HepG2 (cell line): ENCODE data around the gene ALDH18A1. TPM values are rescaled to one million over a fixed set of nuclear protein-coding genes. Genes with fewer than 3 reads are reported as not detected.
A peak's percentile ranks its signal among the peaks of the same experiment; 100 is the strongest.

Experiments used
- CHD4 ChIP-seq: fragments of 200-600 bp; sonication (generic); IDR thresholded peaks from 2 replicates; pipeline ENCODE4 v1.7.0; 2017; ENCODE audit warnings: mild to moderate bottlenecking, low read length, borderline replicate concordance
- EP300 ChIP-seq, 3 experiments: sonication (generic) in 1 of 3; formaldehyde crosslinking in 1 of 3; IDR thresholded peaks; 2 replicates each; pipeline versions ENCODE4 v1.5.1 to v1.6.1; 2011 to 2020; ENCODE audit warnings: low read depth in 2 of 3, low read length in 2 of 3, borderline replicate concordance in 1 of 3, improper control_type of control experiment in 1 of 3, mild to moderate bottlenecking in 1 of 3, missing genetic modification reagents in 1 of 3, moderate library complexity in 1 of 3
- ETV5 ChIP-seq: IDR thresholded peaks from 2 replicates; pipeline ENCODE4 v1.6.1; 2018; ENCODE audit warnings: missing biosample characterization, missing genetic modification reagents, inconsistent platforms, borderline replicate concordance
- GABPA ChIP-seq, 2 experiments: IDR thresholded peaks; 2 replicates each; pipeline ENCODE4 v1.6.1; 2011 to 2016; ENCODE audit warnings: low read depth in 2 of 2, low read length in 1 of 2, missing biosample characterization in 1 of 2, missing genetic modification characterization in 1 of 2
- MBD4 ChIP-seq: IDR thresholded peaks from 2 replicates; pipeline ENCODE4 v1.6.1; 2012; ENCODE audit warnings: low read length, inconsistent platforms, borderline replicate concordance
- MXI1 ChIP-seq: IDR thresholded peaks from 3 replicates; pipeline ENCODE4 v1.6.1; 2012; ENCODE audit warnings: low read depth, low read length, inconsistent platforms, borderline replicate concordance
- NCOR1 ChIP-seq: fragments of 200-600 bp; sonication (generic); IDR thresholded peaks from 2 replicates; pipeline ENCODE4 v1.7.0; 2017; ENCODE audit warnings: antibody characterized with exemption, low read length, borderline replicate concordance
- NFKBIZ ChIP-seq: IDR thresholded peaks from 2 replicates; pipeline ENCODE4 v1.6.1; 2018; ENCODE audit warnings: missing genetic modification reagents, missing compliant biosample characterization
- NFYB ChIP-seq: sonication (generic); formaldehyde crosslinking; IDR thresholded peaks from 2 replicates; pipeline ENCODE4 v1.4.0; 2020; ENCODE audit warnings: missing genetic modification reagents
- NR2F2 ChIP-seq: IDR thresholded peaks from 2 replicates; pipeline ENCODE4 v1.6.1; 2012; ENCODE audit warnings: low read depth, inconsistent platforms, borderline replicate concordance
- PAWR ChIP-seq: sonication (generic); formaldehyde crosslinking; IDR thresholded peaks from 2 replicates; pipeline ENCODE4 v1.4.0; 2020; ENCODE audit warnings: missing genetic modification reagents, mild to moderate bottlenecking, borderline replicate concordance
- RXRA ChIP-seq: sonication (generic); formaldehyde crosslinking; IDR thresholded peaks from 2 replicates; pipeline ENCODE4 v1.5.1; 2020; ENCODE audit warnings: missing genetic modification reagents
- SIX1 ChIP-seq: sonication (generic); formaldehyde crosslinking; IDR thresholded peaks from 2 replicates; pipeline ENCODE4 v1.4.0; 2020; ENCODE audit warnings: missing genetic modification reagents, borderline replicate concordance
- ZFP36 ChIP-seq: fragments of 150-350 bp; IDR thresholded peaks from 2 replicates; pipeline ENCODE4 v1.6.1; 2018; ENCODE audit warnings: borderline replicate concordance, low read length, low read depth; ENCODE audit not compliant: partially characterized antibody
- ZNF569 ChIP-seq: sonication (generic); formaldehyde crosslinking; IDR thresholded peaks from 2 replicates; pipeline ENCODE4 v1.5.0; 2020; ENCODE audit warnings: mild to moderate bottlenecking, missing genetic modification reagents, moderate library complexity, borderline replicate concordance
- ZNF678 ChIP-seq: sonication (generic); formaldehyde crosslinking; IDR thresholded peaks from 2 replicates; pipeline ENCODE4 v1.4.0; 2020; ENCODE audit warnings: mild to moderate bottlenecking, missing genetic modification reagents
- ZNF747 ChIP-seq: sonication (generic); formaldehyde crosslinking; IDR thresholded peaks from 2 replicates; pipeline ENCODE4 v1.8.1; 2023; ENCODE audit warnings: missing genetic modification reagents, mild to moderate bottlenecking, borderline replicate concordance
- ZNF788 ChIP-seq: sonication (generic); formaldehyde crosslinking; IDR thresholded peaks from 2 replicates; pipeline ENCODE4 v1.5.0; 2020; ENCODE audit warnings: mild to moderate bottlenecking, missing genetic modification reagents, borderline replicate concordance
- ZSCAN30 ChIP-seq: sonication (generic); formaldehyde crosslinking; IDR thresholded peaks from 2 replicates; pipeline ENCODE4 v1.5.0; 2020; ENCODE audit warnings: mild to moderate bottlenecking, missing genetic modification reagents
- polyA plus RNA-seq, 8 experiments: library from polyadenylated mRNA; depleted of rRNA in 3 of 8; stranded (reverse) in 7 of 8; unstranded in 1 of 8; fragments of >200 nt; fragmentation: Illumina TruSeq in 4 of 8; extraction: Trizol in 4 of 8; gene quantifications; 2 replicates each; pipeline versions ENCODE4 v1.2.1 to v1.2.3, GENCODE V29; 2011 to 2016; ENCODE audit warnings: low read depth in 4 of 8, missing spikeins in 1 of 8, mixed read lengths in 1 of 8; ENCODE audit not compliant: insufficient read depth in 1 of 8
- total RNA-seq, 5 experiments: library from RNA; depleted of rRNA; stranded (reverse); fragments of >200 nt; fragmentation: Illumina TruSeq; extraction: Trizol; gene quantifications; 2 replicates each; pipeline ENCODE4 v1.2.3, GENCODE V29; 2016; ENCODE audit warnings: low read depth in 1 of 5
- TF ChIP-seq, protein P1 (sequence below): sonication (generic); formaldehyde crosslinking; IDR thresholded peaks from 2 replicates; pipeline ENCODE4 v1.5.1; 2020; ENCODE audit warnings: missing genetic modification reagents, mild to moderate bottlenecking, borderline replicate concordance
- TF ChIP-seq, protein P2 (sequence below): sonication (generic); formaldehyde crosslinking; IDR thresholded peaks from 2 replicates; pipeline ENCODE4 v1.4.0; 2020; ENCODE audit warnings: missing genetic modification reagents
- TF ChIP-seq, protein P3 (sequence below): sonication (generic); formaldehyde crosslinking; IDR thresholded peaks from 2 replicates; pipeline ENCODE4 v1.4.0; 2020; ENCODE audit warnings: missing genetic modification reagents

The ALDH18A1 gene
- total and polyA plus RNA-seq, 2 of the 13 experiments (the other 11 are each of a cell fraction or from before 2014, with no cell fraction given) = 180 to 263 TPM

DNA sequence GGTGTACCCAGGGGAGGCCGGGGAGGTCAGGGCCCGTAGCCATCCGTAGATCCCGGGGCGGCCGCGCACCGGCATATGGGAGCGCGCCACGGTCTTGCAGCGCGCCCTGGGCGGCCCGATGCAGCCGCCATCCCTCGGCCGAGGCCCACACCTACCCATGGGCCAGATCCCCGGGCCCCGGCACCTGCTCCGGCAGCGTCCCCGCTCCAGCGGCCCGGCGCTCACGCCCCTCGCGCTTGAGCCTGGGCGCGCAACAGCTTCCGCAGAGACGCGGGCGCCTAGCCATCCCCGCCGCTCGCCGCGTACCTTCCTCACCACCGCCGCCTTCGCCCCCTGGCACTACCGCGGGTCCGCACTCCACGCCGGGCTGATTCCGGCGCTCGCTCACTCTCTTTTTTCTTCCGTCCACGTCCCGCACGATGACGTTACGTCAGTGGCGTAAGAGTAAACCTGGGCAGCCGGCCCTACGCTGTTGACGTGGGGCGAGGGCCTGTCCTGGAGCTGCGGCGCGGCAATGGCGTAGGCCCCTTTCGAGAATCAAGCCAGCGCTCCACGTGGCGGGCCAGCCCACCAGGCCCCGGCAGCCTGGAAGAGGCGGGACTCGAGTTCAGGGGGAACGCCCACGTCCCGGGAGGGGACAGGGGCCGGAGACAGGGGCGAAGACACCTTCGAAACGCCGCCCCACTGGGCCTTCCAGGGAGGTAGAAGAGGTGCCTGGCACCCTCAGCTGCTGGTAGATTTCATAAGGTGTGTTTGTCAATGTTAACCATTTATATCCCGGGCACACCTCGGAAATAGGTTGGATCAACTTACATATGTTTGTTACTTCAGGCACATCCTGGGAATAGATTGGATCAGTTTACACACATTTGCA is at the start of gene ALDH18A1 (continued):
- TF ChIP-seq, protein P1, sequence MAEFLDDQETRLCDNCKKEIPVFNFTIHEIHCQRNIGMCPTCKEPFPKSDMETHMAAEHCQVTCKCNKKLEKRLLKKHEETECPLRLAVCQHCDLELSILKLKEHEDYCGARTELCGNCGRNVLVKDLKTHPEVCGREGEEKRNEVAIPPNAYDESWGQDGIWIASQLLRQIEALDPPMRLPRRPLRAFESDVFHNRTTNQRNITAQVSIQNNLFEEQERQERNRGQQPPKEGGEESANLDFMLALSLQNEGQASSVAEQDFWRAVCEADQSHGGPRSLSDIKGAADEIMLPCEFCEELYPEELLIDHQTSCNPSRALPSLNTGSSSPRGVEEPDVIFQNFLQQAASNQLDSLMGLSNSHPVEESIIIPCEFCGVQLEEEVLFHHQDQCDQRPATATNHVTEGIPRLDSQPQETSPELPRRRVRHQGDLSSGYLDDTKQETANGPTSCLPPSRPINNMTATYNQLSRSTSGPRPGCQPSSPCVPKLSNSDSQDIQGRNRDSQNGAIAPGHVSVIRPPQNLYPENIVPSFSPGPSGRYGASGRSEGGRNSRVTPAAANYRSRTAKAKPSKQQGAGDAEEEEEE (CRISPR knock-in tag) = no peak
- TF ChIP-seq SIX1 (CRISPR knock-in tag) = peak; percentile 44; the same call in 1 of the 2 replicates
- TF ChIP-seq ZNF788 (CRISPR knock-in tag) = peak; percentile 87; the same call in 1 of the 2 replicates
- no peak for TF ChIP-seq NR2F2
- no peak for TF ChIP-seq PAWR (CRISPR knock-in tag)
- TF ChIP-seq EP300 (IDR thresholded peaks at IDR 0.05; ENCODE audit: low read depth in 2 of 2, low read length in 2 of 2) = no peak
- no peak for TF ChIP-seq EP300 (CRISPR knock-in tag; IDR thresholded peaks at IDR 0.05; ENCODE audit: borderline replicate concordance)
- TF ChIP-seq, protein P2, sequence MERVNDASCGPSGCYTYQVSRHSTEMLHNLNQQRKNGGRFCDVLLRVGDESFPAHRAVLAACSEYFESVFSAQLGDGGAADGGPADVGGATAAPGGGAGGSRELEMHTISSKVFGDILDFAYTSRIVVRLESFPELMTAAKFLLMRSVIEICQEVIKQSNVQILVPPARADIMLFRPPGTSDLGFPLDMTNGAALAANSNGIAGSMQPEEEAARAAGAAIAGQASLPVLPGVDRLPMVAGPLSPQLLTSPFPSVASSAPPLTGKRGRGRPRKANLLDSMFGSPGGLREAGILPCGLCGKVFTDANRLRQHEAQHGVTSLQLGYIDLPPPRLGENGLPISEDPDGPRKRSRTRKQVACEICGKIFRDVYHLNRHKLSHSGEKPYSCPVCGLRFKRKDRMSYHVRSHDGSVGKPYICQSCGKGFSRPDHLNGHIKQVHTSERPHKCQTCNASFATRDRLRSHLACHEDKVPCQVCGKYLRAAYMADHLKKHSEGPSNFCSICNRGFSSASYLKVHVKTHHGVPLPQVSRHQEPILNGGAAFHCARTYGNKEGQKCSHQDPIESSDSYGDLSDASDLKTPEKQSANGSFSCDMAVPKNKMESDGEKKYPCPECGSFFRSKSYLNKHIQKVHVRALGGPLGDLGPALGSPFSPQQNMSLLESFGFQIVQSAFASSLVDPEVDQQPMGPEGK = peak; percentile 77
- TF ChIP-seq NCOR1 = no peak
- 0 out of 2 replicates have a peak, but pooled peaks have one; percentile 60 for TF ChIP-seq RXRA (CRISPR knock-in tag)
- TF ChIP-seq MXI1 = peak; percentile 97
- no peak for TF ChIP-seq ZNF569 (CRISPR knock-in tag)
- TF ChIP-seq NFYB (CRISPR knock-in tag) = peak; percentile 37; the same call in 1 of the 2 replicates
- peak; percentile 63; the same call in 1 of the 2 replicates for TF ChIP-seq ETV5 (CRISPR knock-in tag)
- TF ChIP-seq GABPA (IDR thresholded peaks at IDR 0.05; ENCODE audit: low read depth, low read length) = no peak
- peak; percentile 45 for TF ChIP-seq GABPA (CRISPR knock-in tag; IDR thresholded peaks at IDR 0.05; ENCODE audit: low read depth)
- TF ChIP-seq MBD4 = no peak
- 0 out of 2 replicates have a peak, but pooled peaks have one; percentile 71 for TF ChIP-seq ZNF678
- TF ChIP-seq NFKBIZ (CRISPR knock-in tag) = 0 out of 2 replicates have a peak, but pooled peaks have one; percentile 24
- TF ChIP-seq CHD4 = no peak
- TF ChIP-seq ZNF747 (CRISPR knock-in tag) = no peak
- TF ChIP-seq ZSCAN30 (CRISPR knock-in tag) = no peak
- TF ChIP-seq, protein P3, sequence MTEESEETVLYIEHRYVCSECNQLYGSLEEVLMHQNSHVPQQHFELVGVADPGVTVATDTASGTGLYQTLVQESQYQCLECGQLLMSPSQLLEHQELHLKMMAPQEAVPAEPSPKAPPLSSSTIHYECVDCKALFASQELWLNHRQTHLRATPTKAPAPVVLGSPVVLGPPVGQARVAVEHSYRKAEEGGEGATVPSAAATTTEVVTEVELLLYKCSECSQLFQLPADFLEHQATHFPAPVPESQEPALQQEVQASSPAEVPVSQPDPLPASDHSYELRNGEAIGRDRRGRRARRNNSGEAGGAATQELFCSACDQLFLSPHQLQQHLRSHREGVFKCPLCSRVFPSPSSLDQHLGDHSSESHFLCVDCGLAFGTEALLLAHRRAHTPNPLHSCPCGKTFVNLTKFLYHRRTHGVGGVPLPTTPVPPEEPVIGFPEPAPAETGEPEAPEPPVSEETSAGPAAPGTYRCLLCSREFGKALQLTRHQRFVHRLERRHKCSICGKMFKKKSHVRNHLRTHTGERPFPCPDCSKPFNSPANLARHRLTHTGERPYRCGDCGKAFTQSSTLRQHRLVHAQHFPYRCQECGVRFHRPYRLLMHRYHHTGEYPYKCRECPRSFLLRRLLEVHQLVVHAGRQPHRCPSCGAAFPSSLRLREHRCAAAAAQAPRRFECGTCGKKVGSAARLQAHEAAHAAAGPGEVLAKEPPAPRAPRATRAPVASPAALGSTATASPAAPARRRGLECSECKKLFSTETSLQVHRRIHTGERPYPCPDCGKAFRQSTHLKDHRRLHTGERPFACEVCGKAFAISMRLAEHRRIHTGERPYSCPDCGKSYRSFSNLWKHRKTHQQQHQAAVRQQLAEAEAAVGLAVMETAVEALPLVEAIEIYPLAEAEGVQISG (CRISPR knock-in tag) = peak; percentile 49; the same call in 1 of the 2 replicates
- TF ChIP-seq ZFP36 = no peak
